Fibroblast of pulmonary artery (primary cell): Measurements from ENCODE around the gene ABHD3.
A peak's percentile ranks its signal among the peaks of the same experiment; 100 is the strongest.
"Not testable (repeated sequence)": the region's sequence is repeated elsewhere in the genome, so short reads cannot be mapped to it uniquely, and the experiment has no call there.

Experiments
- DNase-seq: peaks from one replicate; pipeline ENCODE4 v3.0.0-alpha.2; 2010; ENCODE audit warnings: low read depth
- H3K4me3 ChIP-seq: replicated peaks from 2 replicates; pipeline ENCODE4 v1.5.1; 2011; ENCODE audit warnings: low read depth, mild to moderate bottlenecking, control low read depth, low read length, moderate library complexity
- CTCF ChIP-seq: IDR thresholded peaks from 2 replicates; pipeline ENCODE4 v1.5.1; 2011; ENCODE audit warnings: mild to moderate bottlenecking, control low read depth, low read length, inconsistent platforms; ENCODE audit errors: missing control alignments

The ABHD3 gene

GRCh38 chr18:21701621-21702020 lies 3.0 kb downstream of the ABHD3 start:
- TF ChIP-seq CTCF = no peak
- DNase-seq = no peak
- H3K4me3 ChIP-seq = no peak overlapping the region

DNA sequence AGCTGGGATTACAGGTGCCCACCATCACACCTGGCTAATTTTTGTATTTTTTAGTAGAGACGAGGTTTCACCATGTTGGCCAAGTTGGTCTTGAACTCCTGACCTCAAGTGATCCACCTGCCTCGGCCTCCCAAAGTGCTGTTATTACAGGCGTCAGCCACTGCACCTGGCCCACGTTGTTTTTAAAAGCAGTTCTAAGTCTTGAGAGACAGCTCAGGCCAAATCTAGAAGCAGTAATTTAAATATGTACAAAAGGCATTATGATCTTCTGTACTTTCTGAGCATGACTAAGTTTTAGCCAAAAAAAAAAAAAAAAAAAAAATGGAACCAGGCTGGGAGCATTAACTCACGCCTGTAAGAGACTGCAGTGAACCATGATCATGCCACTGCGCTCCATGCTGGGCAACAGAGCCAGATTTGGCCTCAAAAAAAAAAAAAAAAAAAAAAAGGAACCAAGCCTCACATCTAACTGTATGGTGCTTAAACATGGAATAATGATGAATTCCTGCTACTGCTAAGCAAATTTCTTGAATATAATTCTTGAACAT lies 4.0 kb downstream of the ABHD3 start:
- TF ChIP-seq CTCF = no peak
- DNase-seq = no peak
- no peak overlapping the region for H3K4me3 ChIP-seq

- H3K4me3 ChIP-seq = no peak overlapping the region
- no peak for TF ChIP-seq CTCF
- DNase-seq = no peak
These were observed 11.3 kb downstream of the ABHD3 start for GRCh38 chr18:21693322-21693721.

DNA sequence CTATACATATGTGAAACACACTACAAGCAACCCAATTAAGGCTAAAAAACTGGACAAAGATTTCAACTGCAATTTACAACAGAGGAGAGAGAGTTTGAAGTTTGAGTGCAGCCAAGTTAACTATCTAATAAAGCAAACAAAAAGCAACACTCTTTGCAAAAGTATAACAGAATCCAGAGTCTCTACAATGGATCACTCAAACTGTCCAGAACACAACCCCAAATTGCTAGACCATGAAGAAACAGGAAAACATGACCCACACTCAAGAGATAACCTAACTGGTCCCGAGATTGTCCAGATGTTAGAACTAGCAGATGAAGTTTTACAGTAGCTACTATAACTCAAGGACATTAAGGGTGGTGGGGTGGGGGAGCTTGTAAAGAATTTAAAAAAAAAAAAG lies 14.8 kb downstream of the ABHD3 start:
- no peak overlapping the region for H3K4me3 ChIP-seq
- TF ChIP-seq CTCF = no peak
- DNase-seq = no peak

DNA sequence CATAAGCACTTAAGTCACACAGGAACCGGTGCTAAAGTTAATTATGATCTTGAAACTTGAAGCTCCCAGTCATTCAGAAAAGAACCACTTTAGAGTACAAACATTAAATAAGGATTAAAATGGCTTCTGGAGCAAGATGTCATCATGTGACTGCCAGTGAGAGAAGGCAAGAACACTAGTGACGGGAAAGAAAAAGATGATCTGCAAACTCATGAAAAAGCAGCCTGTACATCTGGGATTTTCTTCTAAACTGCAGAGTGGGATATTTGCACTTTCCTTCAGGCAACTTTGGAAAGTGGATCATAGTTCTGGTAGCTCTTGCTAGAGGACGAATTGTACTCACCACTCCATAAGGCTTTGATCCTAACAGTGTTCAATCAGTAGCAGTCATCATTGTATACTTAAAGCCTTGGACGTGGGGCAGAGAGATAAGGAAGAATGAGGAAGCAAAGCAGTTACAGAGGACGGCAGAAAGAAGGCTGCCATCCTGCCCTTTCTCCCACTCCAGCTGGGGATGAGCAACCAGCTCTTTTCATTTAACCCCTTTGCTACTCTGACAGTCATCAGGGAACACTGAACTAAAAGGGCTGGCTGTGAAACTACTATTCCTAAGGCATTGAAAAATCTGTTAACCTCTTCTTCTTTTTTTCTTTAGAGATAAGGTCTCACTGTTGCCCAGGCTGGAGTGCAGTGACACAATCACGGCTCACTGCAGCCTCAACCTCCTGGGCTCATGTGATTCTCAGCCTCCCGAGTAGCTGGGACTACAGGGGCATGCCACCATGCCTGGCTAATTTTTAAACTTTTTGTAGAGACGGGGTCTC lies 18.1 kb downstream of the ABHD3 start:
- no peak overlapping the region for H3K4me3 ChIP-seq
- TF ChIP-seq CTCF = no peak
- peak; percentile 17 for DNase-seq

- not testable (repeated sequence) for H3K4me3 ChIP-seq, DNase-seq
These were observed 19.0 kb downstream of the ABHD3 start for GRCh38 chr18:21685556-21685981.

DNA sequence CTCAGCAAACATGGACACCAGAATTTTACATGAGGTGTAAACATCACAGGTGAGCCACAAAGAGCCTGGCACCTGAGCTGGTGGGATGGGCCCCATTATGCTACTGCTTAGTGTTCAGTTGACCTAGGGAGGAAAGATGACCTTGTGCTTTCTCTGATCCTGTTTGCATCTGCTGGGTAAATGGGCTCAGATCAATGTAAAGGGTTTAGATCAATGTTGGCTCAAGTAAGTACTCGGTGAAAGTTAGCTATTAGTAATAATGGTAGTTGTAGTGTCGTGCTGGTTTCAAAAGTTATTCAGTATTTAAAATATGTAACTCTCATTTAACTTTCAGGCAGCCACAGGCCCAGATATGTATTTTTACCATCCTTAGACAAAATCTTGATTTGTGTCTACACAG lies 19.8 kb downstream of the ABHD3 start:
- H3K4me3 ChIP-seq = no peak overlapping the region
- no peak for DNase-seq
- no peak for TF ChIP-seq CTCF
